ENCODE results near the gene ZDHHC11B. TPM values are rescaled to one million over a fixed set of nuclear protein-coding genes. Genes with fewer than 3 reads are reported as not detected.
A peak's percentile ranks its signal among the peaks of the same experiment; 100 is the strongest.
"Not testable (repeated sequence)": the region's sequence is repeated elsewhere in the genome, so short reads cannot be mapped to it uniquely, and the experiment has no call there.

ZDHHC11B gene
- polyA plus RNA-seq (9.9 and 12.1 TPM in 2 replicates), polyA minus RNA-seq (9.0 and 10.9 TPM in 2 replicates)

- Histone ChIP-seq H3K27ac (ENCODE audit: low read length) (peak within 1 kb of the TSS; percentile 59), H3K4me2 (ENCODE audit: low read length) (peak within 1 kb of the TSS; percentile 76)
- not testable (repeated sequence) for H3K9me3 ChIP-seq (ENCODE audit: low read length)
Observed at GRCh38 chr5:784428-785177, at the start of gene ZDHHC11B. TSS of gene ZDHHC11B (minus strand) at chr5:784729. CDS start at chr5:766919, 17,810 bp downstream.

GRCh38 chr5:834013-834412 lies 49.5 kb upstream of the ZDHHC11B start:
- not testable (repeated sequence) for H4K20me1 ChIP-seq (ENCODE audit: insufficient read depth); H3K9ac ChIP-seq (ENCODE audit: low read length); H3K27me3 ChIP-seq (ENCODE audit: insufficient read depth, low read depth, low read length); H3K9me2 ChIP-seq (ENCODE audit: insufficient read depth, low read length); H3K27ac ChIP-seq (ENCODE audit: low read length); H3K4me2 ChIP-seq (ENCODE audit: low read length); H3F3A ChIP-seq (ENCODE audit: insufficient read depth, low read length, poor library complexity, severe bottlenecking); H3K79me2 ChIP-seq (replicated peaks; ENCODE audit: insufficient read depth, low read length); H2AFZ ChIP-seq (ENCODE audit: low read depth, low read length); H3K9me3 ChIP-seq (ENCODE audit: low read length); H3K4me3 ChIP-seq (ENCODE audit: low read length); H3K36me3 ChIP-seq (ENCODE audit: insufficient read depth, low read length)

More at GRCh38 chr5:784428-785177, at the start of gene ZDHHC11B:
- Histone ChIP-seq H3K9ac (ENCODE audit: low read length) (peak within 1 kb of the TSS; percentile 88), H3K4me3 (ENCODE audit: low read length) (peak within 1 kb of the TSS; percentile 75), H2AFZ (ENCODE audit: low read depth, low read length) (peak within 1 kb of the TSS; percentile 88)
- H3F3A ChIP-seq (ENCODE audit: insufficient read depth, low read length, poor library complexity, severe bottlenecking); H3K79me2 ChIP-seq (replicated peaks; ENCODE audit: insufficient read depth, low read length); H3K36me3 ChIP-seq (ENCODE audit: insufficient read depth, low read length); H3K9me2 ChIP-seq (ENCODE audit: insufficient read depth, low read length); H4K20me1 ChIP-seq (ENCODE audit: insufficient read depth); H3K27me3 ChIP-seq (ENCODE audit: insufficient read depth, low read depth, low read length): not testable (repeated sequence)
- peak; percentile 53 for TF ChIP-seq REST (IDR thresholded peaks at IDR 0.05; ENCODE audit: borderline replicate concordance)
- TF ChIP-seq MXI1 (conservative IDR thresholded peaks at IDR 0.05; ENCODE audit: poor library complexity, severe bottlenecking): peak; percentile 64
- TF ChIP-seq TAF1 (IDR thresholded peaks at IDR 0.05; ENCODE audit: low read depth): peak; percentile 65
- TF ChIP-seq RAD21 (conservative IDR thresholded peaks at IDR 0.05): peak; percentile 45
- TF ChIP-seq POLR2AphosphoS5 (IDR thresholded peaks at IDR 0.05): peak; percentile 94

GRCh38 chr5:828194-828593 lies 43.7 kb upstream of the ZDHHC11B start:
- H3K9me3 ChIP-seq (ENCODE audit: low read length); H3F3A ChIP-seq (ENCODE audit: insufficient read depth, low read length, poor library complexity, severe bottlenecking); H3K79me2 ChIP-seq (replicated peaks; ENCODE audit: insufficient read depth, low read length); H3K36me3 ChIP-seq (ENCODE audit: insufficient read depth, low read length); H3K9me2 ChIP-seq (ENCODE audit: insufficient read depth, low read length); H4K20me1 ChIP-seq (ENCODE audit: insufficient read depth); H3K27me3 ChIP-seq (ENCODE audit: insufficient read depth, low read depth, low read length); H3K27ac ChIP-seq (ENCODE audit: low read length); H3K4me3 ChIP-seq (ENCODE audit: low read length); H3K9ac ChIP-seq (ENCODE audit: low read length); H3K4me2 ChIP-seq (ENCODE audit: low read length); H2AFZ ChIP-seq (ENCODE audit: low read depth, low read length): not testable (repeated sequence)

- H3K9ac ChIP-seq (ENCODE audit: low read length); H4K20me1 ChIP-seq (ENCODE audit: insufficient read depth); H3F3A ChIP-seq (ENCODE audit: insufficient read depth, low read length, poor library complexity, severe bottlenecking); H3K79me2 ChIP-seq (replicated peaks; ENCODE audit: insufficient read depth, low read length); H3K36me3 ChIP-seq (ENCODE audit: insufficient read depth, low read length); H2AFZ ChIP-seq (ENCODE audit: low read depth, low read length); H3K4me2 ChIP-seq (ENCODE audit: low read length); H3K4me3 ChIP-seq (ENCODE audit: low read length); H3K9me3 ChIP-seq (ENCODE audit: low read length); H3K27me3 ChIP-seq (ENCODE audit: insufficient read depth, low read depth, low read length); H3K9me2 ChIP-seq (ENCODE audit: insufficient read depth, low read length); H3K27ac ChIP-seq (ENCODE audit: low read length): not testable (repeated sequence)
Observed at GRCh38 chr5:825544-825943, 41.0 kb upstream of the ZDHHC11B start.
